ENCODE results near the gene TEX26. TPM values are rescaled to one million over a fixed set of nuclear protein-coding genes. Genes with fewer than 3 reads are reported as not detected.

Gene TEX26
- total and polyA plus RNA-seq, 10 of the 15 experiments (the other 5 are each of a cell fraction or from before 2014, with no cell fraction given): not detected

GRCh38 chr13:31005066-31005465 lies 72.6 kb downstream of the TEX26 start:
- RAD21 ChIA-PET (ENCODE audit: unreplicated experiment): no interaction called here
- DNase-seq (ENCODE audit: low read depth, low spot score) (no peak), ATAC-seq (no peak), FAIRE-seq (no peak)
- Histone ChIP-seq H2AFZ (ENCODE audit: control insufficient read depth, low read depth, low read length) (no peak overlapping the region), H3K4me1 (ENCODE audit: control insufficient read depth, insufficient read depth, low read length) (no peaks in the 10 kb centered on the region; the same call in 1 of the 2 replicates), H4K20me1 (ENCODE audit: control insufficient read depth, insufficient read depth) (no peaks in the 10 kb centered on the region), H3K36me3 (ENCODE audit: control insufficient read depth in 2 of 2, insufficient read depth in 2 of 2, low read length in 1 of 2) (no peaks in the 10 kb centered on the region), H3K27ac (ENCODE audit: control insufficient read depth, insufficient read depth) (no peak overlapping the region), H3K4me2 (ENCODE audit: control insufficient read depth, insufficient read depth) (no peak overlapping the region), H3K79me2 (ENCODE audit: control insufficient read depth, insufficient read depth, low read length) (no peaks in the 10 kb centered on the region), H3K9ac (ENCODE audit: control insufficient read depth, insufficient read depth, low read length) (no peak overlapping the region), H3K27me3 (replicated peaks in 1 of 2; ENCODE audit: control insufficient read depth in 2 of 2, insufficient read depth in 2 of 2, low read length in 1 of 2) (peaks cover 0 to 2% of the 10 kb centered on the region in 2 experiments; a peak in 2 of 4 replicates), H3K4me3 (no peak overlapping the region), H3K9me3 (replicated peaks; ENCODE audit: control insufficient read depth, insufficient read depth, low read length) (no peaks in the 10 kb centered on the region)
- POLR2A ChIA-PET: no interaction called here
- intact Hi-C loops (cut with micrococcal nuclease; ENCODE audit: unreplicated experiment): no loop called here
- in situ Hi-C loops (cut with MboI): no loop called here
- WGBS (ENCODE audit: insufficient coverage, insufficient replicate concordance, low lambda C conversion rate, missing lambda C conversion rate): 67% methylated on average over 23 of the region's 23 CpGs
- CTCF ChIA-PET: no interaction called here
- TF ChIP-seq STAT1 (conservative IDR thresholded peaks at IDR 0.05) (no peak), NFYA (IDR thresholded peaks at IDR 0.05; ENCODE audit: borderline replicate concordance, low read depth, low read length) (no peak), BHLHE40 (IDR thresholded peaks at IDR 0.05; ENCODE audit: borderline replicate concordance in 1 of 2, low read depth in 2 of 2, low read length in 1 of 2) (no peak), ZNF384 (IDR thresholded peaks at IDR 0.05; ENCODE audit: borderline replicate concordance, low read depth, low read length) (no peak), NFXL1 (IDR thresholded peaks at IDR 0.05; ENCODE audit: borderline replicate concordance) (no peak), ATF3 (IDR thresholded peaks at IDR 0.05; ENCODE audit: borderline replicate concordance, extremely low read depth, low read depth, low read length) (no peak), SREBF2 (IDR thresholded peaks at IDR 0.05; ENCODE audit: low read length) (no peak)
- BruUV-seq (replicated peaks): no TSS peak
- SMC1A ChIA-PET (ENCODE audit: uncharacterized antibody, unreplicated experiment): no interaction called here

DNA sequence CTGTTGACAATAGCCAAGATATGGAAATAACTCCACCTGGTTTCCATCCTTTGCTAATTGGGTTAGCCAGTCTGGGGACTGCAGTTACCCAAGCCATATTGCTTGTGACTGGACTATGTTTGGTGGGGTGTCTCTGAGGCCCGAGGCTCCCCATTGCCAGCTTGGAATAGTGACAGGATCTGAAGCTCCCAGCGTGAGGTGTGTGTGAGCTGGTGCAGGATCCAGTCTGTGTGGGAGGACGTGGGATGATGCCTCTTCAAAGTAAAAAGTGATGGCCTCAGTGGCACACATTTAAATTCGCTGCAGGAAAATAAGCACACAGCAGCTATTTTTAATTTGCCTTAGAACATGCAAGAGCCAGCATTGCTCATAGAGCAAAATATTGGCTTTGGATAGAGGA lies 75.0 kb downstream of the TEX26 start:
- ChIA-PET CTCF (interaction anchor here (1.1 kb wide), 1 partner anchor 37 kb away, joined by 4 read pairs; no protein-coding TSS in a partner anchor), POLR2A (no interaction called here), SMC1A (ENCODE audit: uncharacterized antibody, unreplicated experiment) (interaction anchor here (1.6 kb wide), 1 partner anchor 37 kb away, joined by 5 read pairs; no protein-coding TSS in a partner anchor), RAD21 (ENCODE audit: unreplicated experiment) (no interaction called here)
- Histone ChIP-seq H4K20me1 (ENCODE audit: control insufficient read depth, insufficient read depth) (no peaks in the 10 kb centered on the region), H3K36me3 (ENCODE audit: control insufficient read depth in 2 of 2, insufficient read depth in 2 of 2, low read length in 1 of 2) (no peaks in the 10 kb centered on the region), H3K4me2 (ENCODE audit: control insufficient read depth, insufficient read depth) (no peak overlapping the region), H2AFZ (ENCODE audit: control insufficient read depth, low read depth, low read length) (no peak overlapping the region), H3K79me2 (ENCODE audit: control insufficient read depth, insufficient read depth, low read length) (no peaks in the 10 kb centered on the region), H3K4me3 (no peak overlapping the region), H3K9me3 (replicated peaks; ENCODE audit: control insufficient read depth, insufficient read depth, low read length) (no peaks in the 10 kb centered on the region), H3K4me1 (ENCODE audit: control insufficient read depth, insufficient read depth, low read length) (peaks cover 11% of the 10 kb centered on the region), H3K27me3 (replicated peaks in 1 of 2; ENCODE audit: control insufficient read depth in 2 of 2, insufficient read depth in 2 of 2, low read length in 1 of 2) (no peaks in the 10 kb centered on the region), H3K27ac (ENCODE audit: control insufficient read depth, insufficient read depth) (no peak overlapping the region), H3K9ac (ENCODE audit: control insufficient read depth, insufficient read depth, low read length) (no peak overlapping the region)
- no TSS peak for BruUV-seq (replicated peaks)
- in situ Hi-C loops (cut with MboI) (no loop called here), intact Hi-C loops (cut with micrococcal nuclease; ENCODE audit: unreplicated experiment) (no loop called here)
- 42% methylated on average over 4 of the region's 4 CpGs for WGBS (ENCODE audit: insufficient coverage, insufficient replicate concordance, low lambda C conversion rate, missing lambda C conversion rate)
- ATAC-seq (no peak), FAIRE-seq (no peak), DNase-seq (ENCODE audit: low read depth, low spot score) (no peak)
- no peak for TF ChIP-seq RCOR1 (conservative IDR thresholded peaks at IDR 0.05; ENCODE audit: low read depth, low read length)
- no peak for TF ChIP-seq TARDBP (IDR thresholded peaks at IDR 0.05; ENCODE audit: borderline replicate concordance)
- TF ChIP-seq SIX5 (IDR thresholded peaks at IDR 0.05; ENCODE audit: low read depth, low read length, severe bottlenecking): no peak
- TF ChIP-seq CEBPB (IDR thresholded peaks at IDR 0.05; ENCODE audit: borderline replicate concordance in 1 of 2, low read depth in 2 of 2, low read length in 2 of 2): no peak
- TF ChIP-seq ATF3 (IDR thresholded peaks at IDR 0.05; ENCODE audit: borderline replicate concordance, extremely low read depth, low read depth, low read length): no peak
- no peak for TF ChIP-seq MYC (IDR thresholded peaks at IDR 0.05; ENCODE audit: insufficient read depth, insufficient read length, insufficient replicate concordance, low read length, severe bottlenecking)
- no peak for TF ChIP-seq KAT2A (conservative IDR thresholded peaks at IDR 0.05; ENCODE audit: control insufficient read depth, low read depth, low read length)
- TF ChIP-seq HDGF (IDR thresholded peaks at IDR 0.05): no peak
- TF ChIP-seq NR2C1 (IDR thresholded peaks at IDR 0.05): no peak
- no peak for TF ChIP-seq ZZZ3 (IDR thresholded peaks at IDR 0.05; ENCODE audit: control insufficient read depth, insufficient read length, low read depth)

Data from GM12878 (cell line).